ENCODE results near the gene ZMYND8.

DNA sequence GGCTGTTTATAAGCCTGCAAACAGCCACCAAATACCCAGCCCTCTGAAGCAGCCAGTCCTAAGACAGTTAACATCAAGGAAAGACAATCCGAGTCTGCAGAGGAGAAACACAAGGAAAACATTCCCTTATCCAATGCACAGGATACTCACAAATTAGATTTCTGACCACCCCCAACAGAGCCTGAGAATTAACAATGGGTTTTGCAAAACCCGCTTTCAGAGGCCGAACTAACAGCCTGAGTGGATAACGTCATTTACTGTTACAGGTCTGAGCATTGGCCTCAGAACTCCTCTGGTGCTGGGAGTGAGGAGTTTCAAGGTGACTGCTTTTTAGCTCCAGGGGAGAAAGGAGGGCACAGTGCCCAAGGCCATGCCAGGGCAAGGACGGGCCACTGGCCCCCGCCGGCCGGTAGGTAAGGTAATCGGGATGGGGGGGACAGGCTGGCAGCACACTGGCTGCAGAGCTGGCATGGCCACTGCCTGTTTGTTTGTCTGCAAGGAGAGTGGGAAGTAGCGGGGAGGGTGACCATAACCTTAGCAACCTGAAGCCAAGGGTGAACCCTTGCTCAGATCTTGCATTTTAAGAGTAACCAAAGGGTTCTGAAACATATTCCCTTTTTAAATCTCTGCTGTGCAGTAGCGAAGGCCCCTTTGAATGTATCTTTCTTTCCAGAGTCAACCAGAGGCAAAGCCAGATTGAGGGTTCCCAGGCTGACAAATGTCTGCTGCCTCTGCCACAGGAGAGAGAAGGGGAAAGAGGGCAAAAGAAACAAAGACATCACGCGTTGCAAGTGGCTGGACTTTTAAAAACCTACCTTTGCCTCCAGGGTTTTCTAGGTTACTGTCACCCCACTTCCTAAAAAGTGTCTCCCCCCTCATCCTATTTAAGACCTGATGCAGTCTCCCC, 3.9 kb downstream of the ZMYND8 start:
- TF ChIP-seq CTCF (IDR thresholded peaks at IDR 0.05; ENCODE audit: low read length) (no peak), EZH2 (IDR thresholded peaks at IDR 0.05; ENCODE audit: borderline replicate concordance, low read length) (no peak)

All from OCI-LY1 (cell line).